Stimulated activated naive CD4-positive, alpha-beta T cell (primary cell): ENCODE data around the gene USB1.

Experiments used
- DNase-seq, 6 experiments: peaks; one replicate each; lab custom pipeline; 2025; lab: John Stamatoyannopoulos, UW

The USB1 gene, protein sequence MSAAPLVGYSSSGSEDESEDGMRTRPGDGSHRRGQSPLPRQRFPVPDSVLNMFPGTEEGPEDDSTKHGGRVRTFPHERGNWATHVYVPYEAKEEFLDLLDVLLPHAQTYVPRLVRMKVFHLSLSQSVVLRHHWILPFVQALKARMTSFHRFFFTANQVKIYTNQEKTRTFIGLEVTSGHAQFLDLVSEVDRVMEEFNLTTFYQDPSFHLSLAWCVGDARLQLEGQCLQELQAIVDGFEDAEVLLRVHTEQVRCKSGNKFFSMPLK

DNA sequence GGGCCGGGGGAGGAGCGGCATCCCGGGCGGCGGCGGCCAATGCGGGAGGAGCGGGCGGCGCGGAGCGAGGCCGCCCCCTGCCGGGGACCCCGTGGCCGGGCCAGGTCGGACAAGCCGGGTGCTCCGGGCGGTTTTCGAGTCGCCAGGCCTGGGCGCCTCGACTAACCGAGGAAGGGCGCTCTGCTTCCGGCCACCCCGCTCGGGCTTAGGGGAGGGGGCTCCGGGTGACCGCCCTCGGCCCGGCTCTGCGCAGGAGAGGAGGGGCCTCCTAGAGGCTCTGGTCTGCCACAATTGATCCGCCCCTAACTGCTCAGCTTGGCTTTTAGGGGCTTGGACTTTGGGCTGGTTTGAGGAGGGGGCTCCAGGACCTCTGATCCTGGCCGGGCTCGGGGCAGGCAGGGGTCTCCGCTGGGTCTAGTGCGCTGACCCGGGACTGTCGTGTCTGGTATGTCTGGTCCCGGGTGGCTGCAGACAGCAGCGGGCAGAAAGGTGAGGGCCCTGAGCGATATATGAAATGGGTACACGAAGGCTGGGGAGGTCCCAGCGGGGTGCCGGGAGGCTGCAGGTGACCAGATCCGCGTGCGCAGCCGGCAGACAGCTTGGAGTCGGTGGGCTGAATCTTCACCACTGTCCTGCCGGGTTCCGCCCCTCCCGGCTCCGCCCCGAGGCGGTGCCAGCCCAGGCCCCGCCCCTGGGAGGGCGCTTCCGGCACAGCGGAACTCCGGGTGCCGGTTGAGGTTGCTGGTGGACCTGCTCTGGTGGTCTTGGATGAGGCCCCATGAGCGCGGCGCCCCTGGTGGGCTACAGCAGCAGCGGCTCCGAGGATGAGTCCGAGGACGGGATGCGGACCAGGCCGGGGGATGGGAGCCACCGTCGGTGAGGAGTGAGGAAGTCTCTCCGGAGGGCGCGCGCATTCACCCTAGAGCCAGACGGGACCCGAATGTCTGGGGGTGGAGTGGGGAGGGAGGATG is at the start of gene USB1:
Gene USB1, plus strand, starts transcription at position 702 of the 971 bp plus-strand sequence. Its CDS starts 77 bp downstream, at position 779.
- peak; percentile 66 to 89 (median 80) for DNase-seq

DNA sequence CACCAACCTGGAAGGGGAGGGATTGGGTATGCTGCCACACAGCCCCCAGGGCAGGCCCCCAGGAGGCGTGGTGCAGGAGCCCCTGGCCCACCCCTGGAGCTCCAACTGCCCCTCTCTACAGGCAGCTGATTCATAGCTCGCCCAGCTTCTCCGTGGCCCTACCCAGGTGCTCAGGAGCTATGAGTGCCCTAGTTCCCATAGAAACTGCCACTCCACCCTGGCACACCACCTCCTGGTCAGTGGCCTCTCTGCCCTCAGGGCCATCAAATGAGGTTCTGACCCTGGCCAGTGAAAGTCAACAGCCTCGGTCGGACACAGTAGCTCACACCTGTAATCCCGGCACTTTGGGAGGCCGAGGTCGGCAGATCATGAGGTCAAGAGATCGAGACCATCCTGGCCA is 48.3 kb upstream of the USB1 start:
- no peak for DNase-seq

DNA sequence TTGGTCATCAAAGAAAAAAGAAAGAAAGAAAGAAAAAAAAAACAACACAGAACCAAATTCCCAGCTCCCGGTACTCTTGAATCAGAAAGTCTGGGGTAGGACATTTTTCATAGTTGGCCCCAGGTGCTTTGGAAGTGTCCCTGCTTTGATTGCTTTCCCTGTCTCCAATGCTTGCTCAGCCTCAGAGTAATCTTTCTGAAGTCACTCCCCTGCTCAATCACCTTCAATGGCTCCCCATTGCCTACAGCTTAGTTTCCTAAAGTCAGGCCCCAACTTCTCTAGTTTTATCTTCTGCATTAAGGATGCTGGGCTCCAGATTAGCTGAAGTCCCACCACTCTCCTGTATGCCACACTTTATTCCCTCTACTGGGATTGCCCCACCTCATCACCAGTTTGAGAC is 47.4 kb upstream of the USB1 start:
- no peak for DNase-seq

DNA sequence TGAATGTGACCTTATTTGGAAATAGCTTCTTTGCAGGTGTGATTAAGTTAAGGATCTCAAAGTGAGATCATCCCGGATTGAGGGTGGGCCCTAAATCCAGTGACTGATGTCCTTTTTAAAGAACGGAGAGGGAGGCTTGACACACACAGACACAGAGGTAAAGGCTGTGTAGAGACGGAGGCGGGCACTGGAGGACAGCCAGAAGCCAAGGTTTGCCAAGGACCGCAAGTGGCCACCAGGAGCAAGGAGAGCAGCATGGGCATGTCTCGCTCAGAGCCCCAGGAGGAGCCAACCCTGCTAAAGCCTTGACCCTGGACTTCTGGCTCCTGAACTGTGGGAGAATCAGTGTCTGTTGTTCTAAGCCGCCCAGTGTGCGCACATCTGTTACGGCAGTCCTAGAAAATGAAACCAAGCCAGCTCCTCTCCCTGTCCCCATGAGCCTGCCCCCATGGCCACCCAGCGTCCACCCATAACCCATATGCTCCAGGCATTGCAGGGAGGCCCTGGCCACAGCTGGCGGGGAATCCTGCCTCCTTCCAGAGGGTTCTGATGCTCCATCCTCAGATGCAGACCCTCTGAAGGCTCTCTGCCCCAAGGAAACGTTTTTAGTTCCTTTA is 45.5 kb upstream of the USB1 start:
- DNase-seq = no peak

DNA sequence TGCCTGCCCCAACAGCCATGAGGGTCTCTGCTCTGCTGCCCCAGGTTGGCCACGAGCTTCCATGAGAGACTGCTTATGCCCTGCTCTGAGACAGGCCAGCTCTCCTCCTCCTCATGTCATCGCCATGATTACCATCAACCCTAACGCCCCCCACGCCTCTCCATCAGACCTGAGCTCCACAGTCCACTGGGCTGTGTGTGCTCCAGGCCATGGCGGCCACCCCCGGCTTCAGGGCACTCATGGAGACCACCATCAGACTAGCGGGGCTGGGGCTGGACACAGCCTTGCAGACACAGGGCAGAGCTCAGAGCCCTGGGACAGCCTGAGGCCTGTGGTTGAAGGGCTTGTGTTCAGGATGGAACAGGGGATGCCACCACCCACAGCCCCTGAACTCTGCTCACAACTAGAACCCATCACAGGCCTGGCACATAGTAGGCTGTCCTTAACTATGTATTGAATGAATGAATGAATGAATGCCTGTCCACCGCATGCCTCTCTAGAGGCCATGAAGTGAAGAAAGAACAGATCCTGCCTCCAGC is 44.9 kb upstream of the USB1 start:
- DNase-seq = no peak

DNA sequence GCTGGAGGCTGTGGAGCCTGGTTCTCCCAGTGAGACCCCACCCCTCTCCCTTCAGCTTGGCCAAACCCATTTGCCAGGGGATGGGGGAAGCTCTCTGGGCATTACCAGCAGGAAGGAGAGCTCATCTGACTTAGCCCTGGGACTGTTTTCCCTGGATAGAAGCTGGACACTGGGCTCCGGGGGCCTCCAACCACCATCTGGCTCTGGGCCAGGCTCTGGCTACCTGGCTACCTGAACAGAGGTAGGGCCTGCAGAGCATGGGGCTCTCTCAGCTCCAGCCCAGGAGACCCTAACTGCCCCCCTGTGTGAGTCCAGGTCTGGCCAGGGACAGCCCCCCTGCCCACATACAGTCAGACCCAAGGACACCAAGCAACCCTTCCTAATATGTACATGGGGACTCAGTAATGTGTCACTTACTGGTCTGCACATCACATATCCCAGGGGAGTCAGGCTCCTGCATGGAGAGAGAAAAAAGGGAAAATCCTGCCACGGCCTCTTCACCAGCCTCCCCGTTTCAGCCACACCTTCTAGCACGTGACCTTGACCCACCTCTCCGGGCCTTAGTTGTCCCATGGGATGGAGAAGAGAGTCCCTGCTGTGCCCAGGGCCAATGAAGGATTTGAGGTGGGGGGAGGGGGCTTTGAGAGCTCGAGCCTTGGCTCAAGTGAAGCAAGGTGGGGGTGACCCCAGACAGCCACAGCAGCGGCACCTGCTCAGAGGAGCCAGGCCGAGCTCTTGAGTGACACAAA is 44.1 kb upstream of the USB1 start:
- DNase-seq = no peak

DNA sequence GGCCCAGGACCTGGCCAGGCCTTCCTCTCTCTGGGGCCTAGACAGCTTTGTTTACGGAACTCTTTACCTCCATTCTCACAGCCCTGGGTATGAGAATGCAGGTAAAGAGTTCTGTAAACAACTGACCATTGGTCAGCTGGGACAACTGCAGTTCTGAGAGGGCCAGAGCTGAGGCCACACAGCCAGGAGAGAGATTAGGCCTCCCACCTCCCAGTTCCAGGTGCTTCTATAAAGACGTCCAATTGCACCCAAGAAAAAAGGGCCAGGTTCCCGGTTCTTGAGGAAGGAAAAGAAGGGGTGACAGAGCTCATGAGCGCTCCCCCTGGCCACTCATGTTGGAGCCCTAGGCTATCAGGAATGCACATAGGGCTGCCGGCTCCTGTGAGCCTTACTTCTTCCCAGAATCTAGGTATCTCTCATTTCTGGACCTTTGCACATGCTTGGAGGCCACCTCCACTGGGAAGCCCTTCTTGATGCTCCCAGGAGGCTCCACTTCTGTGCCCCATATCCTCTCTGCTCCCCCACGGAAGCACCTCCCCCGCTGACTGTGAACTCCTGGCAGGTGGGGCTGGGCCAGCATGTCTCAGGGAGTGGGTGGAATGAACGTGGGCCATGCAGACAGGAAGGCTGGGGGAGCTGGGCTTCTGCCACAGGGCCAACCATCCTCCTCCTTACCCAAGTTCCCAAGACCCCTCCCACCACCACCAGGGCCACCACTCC is 43.4 kb upstream of the USB1 start:
- DNase-seq = peak in 1 of 6 experiments; percentile 7

DNA sequence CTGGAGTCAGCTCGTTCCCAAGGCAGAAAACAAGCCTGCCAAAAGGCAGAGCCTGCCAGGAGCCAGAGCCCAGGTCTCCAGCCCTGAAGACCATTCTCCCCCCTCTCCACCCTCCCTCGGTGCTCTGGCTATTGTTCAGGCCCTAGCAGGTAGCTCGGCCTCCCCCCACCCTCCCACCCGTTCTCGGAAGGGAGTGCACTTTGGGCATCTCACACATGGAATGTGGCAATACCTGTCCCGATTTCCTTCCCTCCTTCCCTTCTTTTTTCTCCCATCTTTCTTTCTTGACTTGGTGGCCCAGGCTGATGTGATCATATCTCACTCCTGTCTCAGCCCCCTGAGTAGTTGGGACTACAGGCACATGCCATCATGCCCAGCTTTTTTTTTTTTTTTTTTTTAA is 42.7 kb upstream of the USB1 start:
- no peak for DNase-seq

DNA sequence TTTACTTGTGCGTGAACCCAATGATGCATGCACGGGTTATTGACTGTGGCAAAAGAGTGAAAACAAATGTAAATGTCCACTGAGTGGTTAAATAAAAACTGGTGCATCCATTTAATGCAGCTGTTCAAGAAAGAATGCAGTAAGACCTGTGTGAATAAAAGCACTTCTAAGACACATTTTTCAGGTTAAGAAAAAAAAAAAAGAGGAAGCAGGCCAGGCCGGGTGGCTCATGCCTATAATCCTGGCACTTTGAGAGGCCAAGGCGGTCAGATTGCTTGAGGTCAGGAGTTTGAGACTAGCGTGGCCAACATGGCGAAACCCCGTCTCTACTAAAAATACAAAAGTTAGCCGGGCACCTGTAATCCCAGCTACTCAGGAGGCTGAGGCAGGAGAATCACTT is 42.1 kb upstream of the USB1 start:
- DNase-seq = no peak

DNA sequence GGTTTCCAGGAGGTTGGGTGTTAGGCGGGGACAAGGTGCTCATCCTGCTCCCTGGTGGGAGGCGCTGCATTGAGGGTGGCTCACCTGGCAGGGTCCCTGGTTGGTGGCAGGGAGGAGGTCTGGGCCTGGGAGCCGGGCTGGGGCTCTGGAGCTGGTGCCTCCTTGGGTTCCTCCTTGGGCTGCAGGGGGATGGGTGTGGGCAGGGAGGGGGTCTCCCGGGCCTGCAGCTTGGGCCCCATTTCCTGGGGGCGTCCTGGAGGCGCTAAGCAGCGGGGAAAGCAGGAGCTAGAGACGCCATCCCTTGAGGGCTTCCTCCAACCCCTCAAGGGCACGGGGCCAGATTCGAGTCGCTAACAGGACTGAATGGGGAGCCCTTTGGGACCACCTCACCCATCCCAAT is 41.4 kb upstream of the USB1 start:
- DNase-seq = no peak

DNA sequence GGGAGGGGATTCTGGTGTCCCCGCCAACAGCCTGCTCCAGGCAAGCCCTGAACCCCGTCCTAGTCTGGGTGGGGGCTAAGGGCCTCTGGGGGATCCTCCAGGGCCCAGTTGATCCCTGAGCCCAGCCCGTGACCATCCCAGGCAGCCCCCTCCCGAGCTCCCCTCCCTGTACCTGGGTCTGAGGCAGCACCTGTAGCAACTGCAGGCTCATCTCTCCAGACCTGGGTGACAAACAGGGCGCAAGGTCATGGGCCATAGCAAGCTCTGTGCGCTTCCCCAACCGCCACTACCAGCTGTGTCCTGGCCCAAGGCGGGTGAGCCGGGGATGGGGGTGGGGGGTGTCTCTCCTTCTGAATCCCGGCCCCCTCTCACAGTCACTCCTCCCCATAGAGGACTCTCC is 40.9 kb upstream of the USB1 start:
- DNase-seq = no peak

DNA sequence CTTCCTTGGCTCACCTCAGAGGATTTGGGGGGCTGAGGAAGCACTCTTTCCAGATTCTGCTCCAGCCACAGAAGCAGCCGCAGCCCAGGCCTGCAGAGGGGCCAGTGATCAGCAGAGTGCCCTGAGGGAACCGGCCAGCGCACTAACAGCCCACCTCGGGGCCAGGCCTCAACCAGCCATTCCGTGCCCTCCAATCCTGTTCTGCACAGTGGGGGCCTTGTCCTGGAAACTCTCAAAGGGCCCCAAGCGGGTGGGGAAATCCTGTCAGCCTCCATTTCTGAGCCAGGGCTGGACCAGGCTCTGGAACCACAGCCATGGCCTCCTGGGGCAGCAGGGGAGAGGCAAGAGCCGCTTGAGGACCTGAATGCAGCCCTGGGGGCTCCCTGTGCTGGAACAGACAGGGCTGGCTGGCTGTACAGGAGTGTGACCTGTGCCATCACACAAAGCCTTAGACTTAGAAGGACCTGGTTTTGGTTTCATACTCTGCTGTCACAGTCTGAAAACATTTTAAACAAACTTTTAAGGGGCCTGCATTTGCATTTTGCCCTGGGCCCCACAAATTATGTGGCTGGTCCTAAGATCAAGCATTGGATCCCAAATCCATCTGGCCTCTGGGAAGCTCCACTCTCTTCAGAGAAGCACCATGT is 40.3 kb upstream of the USB1 start:
- no peak for DNase-seq

DNA sequence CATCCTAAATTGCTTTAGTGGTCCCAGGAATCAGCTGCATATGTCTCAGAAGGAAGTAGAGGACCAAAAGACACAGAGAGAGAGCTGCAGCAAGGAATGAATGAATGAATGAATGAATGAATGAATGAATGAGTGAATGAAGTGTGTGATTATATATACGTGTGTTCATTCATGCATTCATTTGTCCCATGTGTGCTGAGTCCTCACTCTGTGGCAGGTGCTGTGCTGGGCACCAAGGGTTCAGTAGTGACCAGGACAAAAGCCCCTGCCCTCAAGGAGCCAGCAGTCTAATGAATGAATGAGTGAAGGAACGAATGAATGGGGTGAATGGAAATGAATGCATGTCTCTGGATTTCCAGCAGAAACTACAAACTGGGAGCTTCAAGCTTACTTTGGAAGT is 39.7 kb upstream of the USB1 start:
- no peak for DNase-seq

DNA sequence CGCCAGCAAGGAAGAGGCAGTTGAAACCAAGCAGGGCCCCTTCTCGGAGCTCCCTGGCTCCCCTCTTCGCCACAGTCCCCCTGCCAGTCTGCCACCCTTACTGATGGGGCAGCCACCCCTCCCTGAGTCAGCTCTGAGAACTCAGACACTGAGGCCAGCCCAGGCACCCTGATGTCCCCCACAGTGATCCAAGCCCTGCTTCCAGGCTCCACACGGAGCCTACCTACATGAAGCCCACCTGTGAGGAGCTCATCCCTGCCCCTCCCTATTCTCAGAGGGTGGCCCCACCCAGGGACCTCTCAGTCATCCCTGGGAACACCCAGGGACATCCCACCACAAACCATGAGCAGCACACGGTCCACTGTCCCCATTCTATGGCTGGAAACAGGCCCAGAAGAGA is 39.2 kb upstream of the USB1 start:
- no peak for DNase-seq

DNA sequence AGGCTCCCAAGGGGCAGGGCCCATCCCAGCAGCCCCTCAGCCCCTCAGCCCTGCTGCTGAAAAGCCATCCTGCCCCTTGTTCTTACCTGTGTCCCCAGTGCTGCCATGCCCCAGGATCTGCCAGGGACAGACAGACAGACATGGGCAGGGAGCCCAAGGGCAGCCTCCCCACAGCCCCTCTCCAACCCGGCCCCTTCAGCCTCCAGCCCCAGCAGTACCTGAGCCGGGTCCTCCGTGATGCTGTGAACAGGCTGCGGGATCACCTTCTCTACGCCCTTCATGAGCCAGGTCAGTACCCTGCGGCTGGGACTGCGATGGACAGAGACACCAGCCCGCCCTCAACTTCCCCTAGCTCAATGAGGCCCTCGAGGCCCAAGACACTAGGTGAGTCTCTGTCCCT is 38.5 kb upstream of the USB1 start:
- DNase-seq = no peak

DNA sequence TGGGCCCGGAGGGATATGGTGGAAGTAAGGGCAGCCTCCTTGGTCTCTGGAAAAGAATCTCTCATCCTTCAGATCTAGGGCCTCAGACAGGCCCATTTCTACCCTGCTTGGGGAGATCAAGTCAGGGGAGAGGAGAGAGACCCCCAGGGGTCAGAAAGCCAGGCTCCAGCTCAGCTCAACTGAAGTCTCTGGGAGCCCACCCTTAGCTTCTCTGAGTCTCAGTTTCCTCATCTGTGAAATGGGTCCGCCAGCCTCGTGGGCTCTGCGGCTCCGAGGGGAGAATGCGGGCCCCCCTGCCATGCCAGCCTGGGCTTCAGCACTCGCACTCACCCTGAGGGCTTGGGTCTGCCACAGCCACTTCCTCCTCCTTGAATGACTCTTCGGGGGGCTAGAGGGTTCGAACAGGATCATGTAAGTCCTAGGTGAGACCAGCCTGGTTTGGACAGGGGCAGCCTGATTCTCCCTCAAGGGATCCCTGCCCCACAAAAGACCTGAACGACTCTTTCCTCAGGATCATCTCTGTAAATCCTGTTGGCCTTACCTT is 37.0 kb upstream of the USB1 start:
- no peak for DNase-seq

DNA sequence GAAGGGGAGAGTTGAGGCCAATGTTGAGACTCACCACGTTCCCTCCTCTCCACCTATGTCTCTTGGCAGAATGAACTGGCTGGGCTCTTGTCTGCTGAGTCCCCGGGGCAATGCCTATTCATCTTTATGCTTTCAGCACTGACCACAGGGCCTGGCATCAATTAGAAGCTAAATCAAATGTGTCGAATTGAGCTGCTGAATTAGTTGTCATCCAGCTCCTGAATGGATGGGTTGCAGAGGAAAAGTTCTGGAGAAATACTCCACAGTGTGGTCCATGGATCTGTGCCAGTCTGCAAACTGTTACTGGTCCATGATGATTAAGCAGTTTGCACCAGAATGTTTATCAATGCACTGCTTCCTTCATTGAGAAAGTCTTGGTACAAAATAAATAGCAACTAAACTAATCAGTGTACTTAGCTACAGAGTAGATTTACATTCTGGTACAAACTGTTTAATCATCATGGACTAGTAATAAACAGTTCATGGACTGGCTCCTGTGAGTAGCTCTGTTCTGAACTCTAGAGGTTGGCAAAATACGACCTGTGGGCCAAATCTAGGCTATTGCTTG is 34.9 kb upstream of the USB1 start:
- DNase-seq = no peak

DNA sequence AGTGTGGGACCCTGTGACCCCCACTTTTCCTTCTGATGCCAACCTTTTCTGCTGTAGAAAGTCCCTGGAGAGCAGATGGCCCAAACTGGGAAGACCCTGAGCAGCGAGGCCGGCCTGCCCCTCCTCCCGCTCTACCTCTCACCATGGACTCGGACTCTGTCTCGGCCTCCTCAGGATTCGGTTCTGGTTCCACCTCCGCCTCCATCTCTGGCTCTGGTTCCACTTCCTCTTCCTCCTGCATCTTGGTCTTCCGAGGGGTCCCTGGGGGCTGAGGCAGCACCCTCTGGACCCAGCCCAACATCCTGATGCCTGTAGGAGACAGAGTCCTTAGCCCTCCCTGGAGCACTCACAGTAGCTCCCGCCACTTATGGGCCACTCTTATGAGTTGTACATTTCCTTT is 34.2 kb upstream of the USB1 start:
- no peak for DNase-seq

DNA sequence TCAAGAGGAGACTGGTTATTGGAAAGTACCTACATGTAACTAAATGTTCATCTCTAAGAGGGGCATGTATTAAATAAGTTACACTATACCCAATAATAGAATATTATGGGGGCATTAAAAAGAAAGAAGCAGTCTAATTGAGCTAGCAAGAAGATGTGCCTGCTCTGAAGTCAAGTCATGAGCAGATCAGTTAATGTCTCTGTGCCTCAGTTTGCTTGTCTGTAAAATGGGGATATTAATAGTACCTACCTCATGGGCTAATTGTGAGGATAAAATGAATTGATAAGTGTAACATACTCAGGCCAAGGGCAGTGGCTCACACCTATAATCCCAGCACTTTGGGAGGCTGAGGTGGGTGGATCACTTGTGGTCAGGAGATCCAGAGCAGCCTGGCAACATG is 33.3 kb upstream of the USB1 start:
- DNase-seq = no peak
